NAMALWA (cell line): ENCODE measurements around the gene PLCB4.
"Not testable (repeated sequence)": the region's sequence is repeated elsewhere in the genome, so short reads cannot be mapped to it uniquely, and the experiment has no call there.

ENCODE experiments used
- DNase-seq: peaks from one replicate; pipeline ENCODE4 v3.0.0-alpha.2; 2015; ENCODE audit warnings: low spot score

PLCB4 gene

DNA sequence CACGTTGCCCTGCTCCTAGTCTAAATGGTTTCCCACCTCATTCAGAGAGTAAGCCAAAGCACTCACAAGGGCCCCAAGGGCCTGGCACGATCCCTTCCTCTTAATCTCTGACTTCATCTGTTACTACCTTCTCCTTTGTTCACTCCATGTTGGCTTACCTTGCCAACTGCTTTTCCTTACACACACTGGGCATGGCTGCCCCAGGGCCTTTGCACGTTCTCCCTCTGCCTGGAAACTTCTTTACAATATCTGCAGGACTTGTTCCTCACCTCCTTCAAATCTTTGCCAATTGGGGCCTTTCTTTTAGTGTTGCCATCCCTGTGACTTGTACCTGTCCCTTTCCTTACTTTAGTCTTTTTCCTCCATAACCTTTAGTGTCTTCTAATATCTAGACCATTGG, 73.9 kb downstream of the PLCB4 start:
- DNase-seq = no peak

DNA sequence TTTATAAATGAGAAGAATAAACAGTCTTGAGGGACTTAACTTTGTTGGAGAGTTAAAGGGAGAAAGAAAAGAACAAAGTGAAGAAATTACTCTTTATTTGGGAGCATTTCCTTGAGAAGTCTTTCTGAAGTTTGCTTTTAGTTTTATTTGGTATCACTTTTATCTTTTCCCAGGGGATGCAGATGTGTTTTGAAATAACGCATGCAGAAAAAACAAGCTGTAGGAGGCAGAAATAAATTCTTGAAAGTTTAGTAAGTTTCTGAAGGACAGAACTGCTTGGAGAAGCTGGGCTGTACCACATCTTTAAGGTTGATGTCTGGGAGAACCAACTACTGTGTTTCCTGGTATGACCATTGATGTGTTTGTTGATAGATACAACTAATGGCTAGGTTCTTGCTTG, 75.0 kb downstream of the PLCB4 start:
- no peak for DNase-seq

DNA sequence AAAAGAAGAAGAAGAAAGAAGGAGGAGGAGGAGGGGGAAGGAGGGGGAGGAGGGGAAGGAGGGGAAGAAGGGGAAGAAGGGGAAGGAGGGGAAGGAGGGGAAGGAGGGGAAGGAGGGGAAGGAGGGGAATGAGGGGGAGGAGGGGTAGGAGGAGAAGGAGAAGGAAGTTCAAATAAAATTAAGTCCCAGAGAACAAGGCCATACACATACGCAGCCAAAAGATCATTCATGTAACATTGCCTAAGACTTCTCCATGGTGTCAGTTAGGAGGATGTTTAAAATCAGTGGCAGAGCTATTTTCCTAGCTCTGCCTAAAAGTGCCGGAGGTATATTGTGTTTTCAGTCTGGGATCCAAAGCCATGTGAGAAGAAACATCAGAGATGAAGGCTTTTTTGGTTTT, 75.8 kb downstream of the PLCB4 start:
- DNase-seq = no peak

DNA sequence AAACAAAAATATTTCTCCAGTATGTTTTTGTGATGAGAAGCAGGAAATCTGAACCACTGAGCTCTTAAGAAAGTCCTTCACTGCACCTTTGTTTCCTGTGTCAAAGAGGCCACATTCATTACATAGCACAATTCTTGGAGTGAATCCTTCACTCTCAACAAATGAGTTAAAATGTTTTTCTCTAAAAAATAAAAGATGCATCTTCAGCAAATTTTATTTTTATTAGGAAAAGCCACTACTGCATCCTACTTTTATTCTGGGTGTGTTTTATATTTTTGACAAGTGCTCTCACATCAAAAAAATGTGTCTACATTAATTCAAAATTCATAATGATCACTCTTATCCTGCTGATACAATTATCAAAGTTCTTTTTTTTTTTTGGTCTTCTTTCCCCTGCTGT, 76.3 kb downstream of the PLCB4 start:
- no peak for DNase-seq

DNA sequence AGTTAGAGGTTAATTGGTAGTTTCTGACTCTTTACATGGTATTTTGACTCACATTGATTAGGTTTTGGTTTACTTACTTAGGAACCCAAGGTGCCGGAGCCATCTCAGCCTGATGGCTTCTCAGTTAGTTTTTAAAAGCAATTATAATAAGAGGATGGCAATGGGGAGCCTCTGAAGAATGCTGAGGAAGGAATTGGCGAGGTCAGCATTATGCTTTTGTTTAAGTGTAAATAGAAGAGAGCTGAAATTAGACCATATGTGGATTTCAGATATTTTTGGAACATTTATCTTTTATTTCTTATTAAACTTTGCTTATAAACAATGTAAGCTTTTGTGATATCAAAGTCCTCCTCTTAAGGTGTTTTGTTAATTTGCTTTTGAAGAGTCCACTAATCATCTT, 77.8 kb downstream of the PLCB4 start:
- DNase-seq = no peak

DNA sequence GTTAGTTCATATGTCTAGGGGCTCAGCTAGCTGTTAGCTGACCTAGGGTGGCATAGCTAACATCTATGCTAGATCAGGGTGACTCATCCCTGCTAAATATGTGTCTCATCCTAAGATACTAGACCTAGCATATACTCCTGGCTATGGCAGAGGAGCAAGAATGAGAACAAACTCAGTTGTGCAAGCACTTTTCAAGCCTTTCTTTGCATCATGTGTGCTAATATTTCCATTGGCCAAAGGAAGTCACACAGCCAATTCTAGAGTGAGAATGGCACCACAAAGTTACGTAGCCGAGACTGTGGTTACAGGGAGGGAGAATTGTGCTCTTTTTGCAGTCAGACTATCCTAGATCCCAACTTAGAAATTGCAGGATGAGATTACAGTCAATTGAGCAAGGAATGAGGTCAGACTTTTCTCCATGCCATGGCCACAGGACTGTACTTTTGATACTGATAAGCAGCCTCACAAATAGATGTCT, 78.7 kb downstream of the PLCB4 start:
- no peak for DNase-seq

DNA sequence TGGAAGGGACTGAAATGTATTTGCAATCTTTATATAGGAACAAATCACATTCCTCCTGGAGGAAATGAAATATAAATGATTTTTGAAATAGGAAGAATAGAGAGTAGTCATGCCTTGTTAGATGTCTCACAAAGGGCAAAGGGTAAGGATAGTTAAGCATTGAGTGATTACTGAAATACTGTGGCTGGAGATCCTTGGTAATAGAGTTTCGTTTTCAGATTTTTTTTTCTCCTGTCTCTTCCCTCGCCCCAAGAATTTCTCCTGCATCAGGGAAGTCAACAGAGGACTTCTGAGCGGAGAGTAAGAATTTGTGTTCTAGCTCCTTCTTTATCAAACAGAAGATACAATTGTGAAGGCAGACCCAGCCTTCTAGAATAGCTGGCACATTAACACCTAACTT, 79.4 kb downstream of the PLCB4 start:
- DNase-seq = no peak

DNA sequence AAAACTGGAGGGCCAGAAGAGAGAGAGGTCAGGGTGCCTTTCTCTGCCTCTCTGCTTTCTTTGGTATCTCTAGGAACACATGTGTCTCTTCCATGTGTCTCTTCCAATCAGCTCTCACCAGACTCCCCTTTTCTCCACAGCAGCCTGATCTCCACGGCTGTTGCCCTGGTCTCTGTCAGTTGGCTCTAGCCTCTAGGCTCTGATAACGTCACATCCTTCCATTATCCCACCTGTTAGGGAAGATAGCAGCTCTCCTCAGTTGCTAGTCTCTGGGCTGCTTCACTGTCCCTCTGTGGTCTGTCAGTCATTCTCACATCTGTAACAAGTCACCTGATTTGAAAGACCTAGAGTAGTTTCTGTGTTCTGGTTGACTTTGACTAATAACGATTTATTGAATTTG, 80.2 kb downstream of the PLCB4 start:
- no peak for DNase-seq

DNA sequence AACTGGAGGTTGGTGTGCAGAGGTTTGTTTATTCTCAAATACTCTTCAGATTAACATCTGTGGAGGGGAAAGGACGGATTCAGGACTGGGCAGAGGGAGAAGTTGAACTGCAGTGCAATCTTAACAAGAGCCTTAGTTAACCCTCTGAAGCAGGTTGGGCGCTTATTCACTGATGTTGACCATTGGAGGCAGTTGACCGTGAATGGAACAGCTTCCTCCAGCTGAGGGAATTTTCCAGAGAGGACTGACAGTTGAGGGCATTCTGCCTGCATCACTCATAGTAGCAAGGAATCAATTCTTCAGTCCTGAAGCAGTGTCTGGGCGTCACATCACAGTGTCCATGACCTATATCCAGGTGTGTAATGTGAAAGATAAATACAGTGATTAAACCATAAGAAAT, 80.9 kb downstream of the PLCB4 start:
- no peak for DNase-seq

DNA sequence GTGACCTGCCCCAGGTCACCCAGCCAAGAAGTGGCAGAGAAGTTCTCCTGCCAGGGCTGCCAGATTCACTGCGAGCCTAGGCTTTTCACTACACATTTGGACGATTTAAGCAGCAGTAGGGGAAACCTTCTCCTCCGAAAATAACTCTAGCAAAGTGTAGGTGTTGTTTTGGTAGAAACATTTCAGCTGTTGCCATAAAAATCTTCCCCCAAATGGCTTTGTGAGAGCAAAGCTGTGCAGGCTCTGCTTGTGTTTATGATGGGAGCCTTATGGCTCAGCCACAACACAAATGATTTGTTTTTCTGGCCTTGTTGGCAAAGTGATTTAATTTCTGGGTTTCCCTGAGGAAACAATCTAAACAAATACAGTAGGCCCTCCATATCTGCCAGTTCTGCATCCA, 81.8 kb downstream of the PLCB4 start:
- DNase-seq = no peak

DNA sequence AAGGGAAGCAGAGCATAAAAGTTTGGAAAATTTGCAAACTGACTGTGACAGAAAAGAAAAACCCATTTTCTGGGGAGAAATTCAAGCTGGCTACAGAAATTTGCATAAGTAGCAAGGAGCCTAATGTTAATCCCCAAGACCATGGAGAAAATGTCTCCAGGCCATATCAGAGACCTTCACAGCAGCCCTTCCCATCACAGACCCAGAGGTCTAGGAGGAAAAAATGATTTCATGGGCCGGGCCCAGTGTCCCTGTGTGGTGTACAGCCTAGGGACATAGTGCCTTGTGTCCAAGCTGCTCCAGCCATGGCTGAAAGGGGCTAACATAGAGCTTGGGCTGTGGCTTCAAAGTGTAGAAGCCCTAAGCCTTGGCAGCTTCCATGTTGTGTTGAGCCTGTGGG, 83.3 kb downstream of the PLCB4 start:
- DNase-seq = not testable (repeated sequence)

DNA sequence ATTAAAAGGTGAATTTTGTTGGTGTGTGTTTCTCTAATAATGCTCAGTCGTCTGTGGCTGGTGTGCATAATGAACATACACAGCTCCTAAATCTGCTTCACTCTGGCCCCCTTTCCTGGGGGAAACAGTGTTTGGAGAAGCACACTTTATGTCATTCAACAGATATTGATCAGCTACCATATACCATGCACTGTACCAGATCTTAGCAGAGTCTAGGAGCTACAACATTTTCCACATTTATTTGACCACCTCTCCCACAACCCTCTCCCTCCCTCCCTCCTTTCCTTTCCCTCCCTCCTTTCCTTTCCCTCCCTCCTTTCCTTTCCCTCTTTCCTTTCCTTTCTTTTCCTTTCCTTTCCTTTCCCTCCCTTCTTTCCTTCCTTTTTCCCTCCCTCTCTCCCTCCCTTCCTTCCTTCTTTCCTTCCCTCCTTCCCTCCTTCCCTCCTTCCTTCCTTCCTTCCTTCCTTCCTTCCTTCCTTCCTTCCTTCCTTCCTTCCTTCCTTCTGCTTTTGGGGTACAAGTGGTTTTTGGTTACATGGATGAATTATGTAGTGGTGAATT, 85.7 kb downstream of the PLCB4 start:
- no peak for DNase-seq

DNA sequence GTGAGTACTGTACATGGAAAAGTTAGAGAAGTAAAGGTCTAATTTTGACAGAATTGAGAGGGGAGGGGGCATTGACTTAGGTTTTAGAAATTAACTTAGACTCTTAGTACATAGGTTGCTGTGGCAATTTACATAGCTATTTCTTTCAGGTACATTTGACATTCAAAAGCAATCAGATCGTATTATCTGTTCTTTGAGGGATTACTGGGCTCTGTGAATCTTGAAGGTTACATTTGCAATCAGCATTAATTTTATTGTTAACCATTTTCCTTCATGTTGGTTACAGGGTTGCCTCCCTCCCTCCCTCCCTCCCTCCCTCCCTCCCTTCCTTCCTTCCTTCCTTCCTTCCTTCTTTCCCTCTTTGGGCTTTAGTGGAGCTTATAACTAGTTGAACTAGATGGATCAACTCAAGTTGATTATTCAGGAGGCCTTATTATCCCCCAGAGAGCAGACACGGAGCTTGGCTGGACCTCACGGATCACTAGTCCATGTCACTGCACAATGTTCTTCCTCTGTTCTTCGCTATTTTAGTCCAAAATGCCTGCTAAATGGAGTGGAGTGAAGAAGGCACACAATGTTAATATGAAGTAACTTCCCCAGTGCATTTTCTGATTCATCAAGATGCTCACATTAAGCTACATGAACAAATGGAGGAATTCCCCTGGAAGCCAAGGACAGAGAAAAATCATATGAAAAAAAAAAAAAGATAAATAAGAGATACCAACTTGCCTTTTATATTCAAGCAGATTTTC, 87.8 kb downstream of the PLCB4 start:
- DNase-seq = no peak

DNA sequence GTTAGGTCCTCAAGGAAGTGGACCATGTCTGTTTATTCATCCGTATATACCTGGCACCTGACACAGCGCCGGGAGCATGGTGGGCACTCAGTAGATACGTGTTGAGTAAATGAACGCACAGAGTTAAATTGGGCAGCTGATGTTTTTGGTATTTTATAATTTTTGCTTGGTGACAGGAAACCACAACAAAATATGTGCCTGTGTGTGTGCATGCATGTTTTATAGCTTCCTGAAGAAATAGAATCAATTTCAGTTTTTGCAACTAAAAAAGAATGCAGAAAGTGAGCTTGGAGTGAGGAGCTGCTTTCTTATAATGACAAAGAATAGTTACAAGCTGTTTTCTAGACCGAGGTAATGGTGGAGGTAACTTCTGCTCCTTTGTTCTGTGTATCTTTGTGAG, 91.4 kb downstream of the PLCB4 start:
- DNase-seq = no peak

DNA sequence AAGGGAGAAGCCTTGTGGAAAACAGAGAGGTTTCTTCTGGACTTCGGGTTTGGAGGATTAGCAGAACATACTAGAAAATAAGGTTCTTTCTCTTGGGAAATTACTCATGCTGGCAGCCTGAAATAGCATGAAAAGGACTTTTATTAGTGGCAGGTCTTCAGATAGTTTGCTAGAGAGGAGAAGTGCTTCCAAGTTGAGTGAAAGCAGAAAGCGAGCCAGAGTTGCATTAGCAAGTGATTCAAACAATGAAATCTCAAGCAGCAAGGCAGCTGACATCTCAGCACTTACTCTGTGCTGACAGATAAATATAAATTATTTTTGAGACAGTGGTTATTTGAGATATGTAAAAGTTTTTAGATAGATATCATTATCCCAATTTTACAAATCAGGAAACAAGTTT, 91.9 kb downstream of the PLCB4 start:
- DNase-seq = no peak

DNA sequence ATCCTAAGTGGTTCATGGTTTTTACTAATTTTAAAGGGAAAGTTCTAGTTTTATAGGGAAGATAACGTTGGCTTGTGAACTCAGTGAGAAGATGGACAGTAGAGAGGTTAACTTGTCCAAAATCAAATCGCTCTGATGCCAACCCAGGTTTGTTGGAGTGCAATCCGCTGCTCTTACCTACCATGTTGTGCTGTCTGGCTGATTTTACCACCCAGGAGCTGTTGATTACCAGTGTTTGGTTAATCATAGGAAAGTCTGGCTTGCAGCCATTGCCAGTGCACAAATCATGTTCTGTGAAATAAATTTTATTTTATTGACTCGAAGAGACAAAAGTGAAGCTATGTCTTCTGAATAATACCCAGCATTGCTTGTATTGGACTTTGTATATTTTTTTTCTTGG, 92.4 kb downstream of the PLCB4 start:
- no peak for DNase-seq

DNA sequence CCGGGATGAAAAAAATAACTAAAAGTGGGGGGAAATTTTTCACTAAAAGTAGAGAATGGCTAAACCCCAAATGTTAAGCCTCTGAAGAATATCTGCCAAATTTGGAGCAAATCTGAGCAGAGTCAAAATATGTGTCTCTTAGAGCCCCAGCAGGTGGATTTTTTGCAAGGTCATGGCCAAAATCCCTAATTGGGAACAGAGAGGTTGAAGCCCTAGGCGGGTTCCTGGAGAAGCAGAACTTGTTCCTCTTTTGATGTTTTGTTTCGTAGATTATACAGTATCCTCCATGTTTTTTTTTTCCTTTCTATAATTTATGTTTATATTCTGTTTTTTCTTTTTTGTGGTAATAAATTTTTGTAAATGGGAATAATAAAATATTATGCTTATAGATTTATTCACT, 94.4 kb downstream of the PLCB4 start:
- no peak for DNase-seq

DNA sequence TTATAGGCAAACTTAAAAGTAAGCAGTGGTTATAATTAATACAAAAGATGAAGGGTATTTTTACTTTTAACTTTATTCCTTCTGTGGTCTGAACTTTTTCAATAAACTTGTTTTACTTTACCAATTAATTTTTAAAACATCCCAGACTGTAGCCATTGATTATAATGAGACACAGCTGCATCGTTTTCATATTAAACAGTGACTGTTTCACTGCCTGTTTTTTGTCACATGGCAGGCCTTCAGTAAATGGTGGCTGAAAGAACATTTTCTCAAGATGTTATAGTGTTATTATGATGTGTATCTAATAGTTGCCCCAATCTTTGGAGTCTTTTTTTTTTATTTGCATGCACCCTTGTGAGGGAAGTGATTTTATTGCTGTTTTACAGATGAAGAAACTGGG, 95.1 kb downstream of the PLCB4 start:
- DNase-seq = no peak

DNA sequence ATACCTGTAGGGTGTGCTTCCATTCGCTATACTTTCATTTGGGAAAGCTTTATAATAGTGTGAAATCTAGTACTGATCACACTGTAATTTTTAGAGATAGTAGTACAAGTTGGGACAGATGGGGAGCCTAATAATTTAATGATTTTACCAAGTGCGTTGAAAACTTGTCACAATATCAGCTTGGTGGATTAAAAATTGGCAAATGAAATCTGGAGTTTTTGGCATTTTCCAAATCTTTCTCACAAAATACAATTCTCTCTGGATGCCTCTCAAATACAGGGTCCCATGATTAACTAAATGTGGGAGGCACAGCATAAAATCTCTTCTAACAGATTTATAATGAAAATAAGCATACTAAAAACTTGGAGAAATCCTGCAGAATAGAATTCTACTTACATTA, 96.4 kb downstream of the PLCB4 start:
- DNase-seq = no peak

DNA sequence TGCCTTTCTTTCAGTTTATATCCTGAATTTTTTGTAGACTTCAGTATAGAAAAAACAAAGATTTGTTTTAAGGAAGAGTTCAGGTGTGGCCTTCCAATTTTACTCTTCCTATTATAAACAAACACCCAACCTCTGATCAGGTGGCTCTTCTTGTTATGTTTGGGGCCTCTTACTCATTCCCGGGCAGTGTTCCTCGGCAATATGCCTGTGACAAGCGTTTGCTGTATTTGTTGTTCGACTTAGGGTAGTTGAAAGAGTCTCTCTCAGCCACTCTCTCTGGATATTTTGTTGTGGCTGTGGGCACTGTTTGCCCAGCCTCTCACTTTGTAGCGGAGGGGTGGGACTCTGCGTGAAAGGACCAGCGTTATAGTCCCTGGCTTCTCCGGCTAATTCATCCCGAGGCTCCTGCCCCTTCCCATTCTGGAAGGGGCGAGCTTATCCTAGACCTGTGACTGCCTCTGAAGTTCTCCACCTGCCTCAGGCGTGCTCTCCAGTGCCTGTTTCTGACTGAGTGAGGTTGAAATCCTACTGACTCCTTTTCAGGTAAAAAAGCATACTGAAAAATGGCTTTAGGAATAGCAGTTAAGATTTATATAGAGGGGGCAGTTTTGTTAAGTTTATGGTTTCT, 97.4 kb downstream of the PLCB4 start:
- no peak for DNase-seq

DNA sequence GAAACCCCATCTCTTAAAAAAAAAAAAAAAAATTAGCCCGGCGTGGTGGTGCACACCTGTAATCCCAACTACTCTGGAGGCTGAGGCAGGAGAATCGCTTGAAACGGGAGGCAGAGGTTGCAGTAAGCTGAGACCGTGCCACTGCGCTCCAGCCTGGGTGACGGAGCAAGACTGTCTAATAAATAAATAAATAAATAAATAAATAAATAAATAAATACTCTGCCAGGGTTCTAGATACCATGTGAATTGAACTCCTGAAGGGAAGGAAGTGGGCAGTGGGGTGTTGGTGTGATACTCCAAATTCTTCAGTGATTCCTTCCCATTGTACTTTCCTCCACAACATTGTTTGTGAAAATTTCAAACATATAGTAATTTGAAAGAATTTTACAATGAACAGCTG, 100.5 kb downstream of the PLCB4 start:
- DNase-seq = no peak

DNA sequence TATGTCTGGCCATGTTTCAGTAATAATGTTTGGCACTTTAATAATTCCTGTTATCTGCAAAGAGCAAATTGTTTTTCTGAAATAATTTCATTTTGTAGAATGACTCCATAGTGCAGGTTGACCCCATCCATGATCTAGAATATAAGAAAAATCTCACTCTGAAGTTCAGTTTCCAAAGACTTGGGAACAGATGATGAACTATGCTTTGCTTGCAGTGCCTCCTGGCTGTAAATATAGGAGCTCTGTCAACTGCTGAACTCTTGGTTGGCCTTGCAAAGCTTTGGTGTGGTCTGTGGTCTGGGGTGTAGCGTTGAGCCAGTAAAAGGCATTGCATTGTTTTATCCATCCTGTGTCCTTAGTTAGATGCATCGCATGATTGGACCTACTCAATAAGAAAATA, 104.0 kb downstream of the PLCB4 start:
- no peak for DNase-seq

DNA sequence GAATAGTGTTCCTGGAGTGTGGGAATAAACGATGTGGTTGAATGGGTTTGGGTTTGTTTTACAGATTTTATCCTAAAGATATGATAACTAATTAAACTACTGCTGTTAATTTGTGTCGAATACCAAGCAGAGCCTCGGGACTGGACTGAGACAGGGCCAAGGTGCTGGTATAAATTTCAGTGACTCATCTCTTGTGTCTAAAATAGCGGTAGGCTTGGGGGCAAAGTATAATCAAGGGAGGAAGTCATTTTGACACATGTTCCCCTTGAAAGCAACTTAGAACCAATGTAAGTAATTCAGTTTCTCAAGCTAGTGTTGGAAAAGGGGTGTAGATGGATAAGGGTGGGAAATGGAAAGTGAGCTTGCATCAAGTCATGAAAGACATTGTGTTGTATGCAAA, 108.4 kb downstream of the PLCB4 start:
- DNase-seq = no peak
